OCI-LY1 (cell line): ENCODE data around the gene ATP8A2.

Experiments used
- H2AFZ ChIP-seq: fragments of 200-600 bp; sonication (generic), shearing (Covaris generic); 2 replicates; pipeline ENCODE4 v1.6.0; 2014; ENCODE audit warnings: antibody characterized with exemption, mild to moderate bottlenecking, low read length
- H3F3A ChIP-seq: fragments of 200-600 bp; sonication (generic), shearing (Covaris generic); 2 replicates; pipeline ENCODE4 v1.6.0; 2014; ENCODE audit warnings: mild to moderate bottlenecking, antibody characterized with exemption, low read length, moderate library complexity; ENCODE audit not compliant: insufficient read depth
- H3K27ac ChIP-seq: fragments of 200-600 bp; sonication (generic); 2 replicates; pipeline ENCODE4 v1.5.1; 2014; ENCODE audit warnings: low read length, mixed run types, mild to moderate bottlenecking, low read depth; ENCODE audit not compliant: poor library complexity, severe bottlenecking
- H3K27me3 ChIP-seq: fragments of 200-600 bp; sonication (generic); 2 replicates; pipeline ENCODE4 v1.6.0; 2014; ENCODE audit warnings: antibody characterized with exemption, mild to moderate bottlenecking, low read length, moderate library complexity; ENCODE audit not compliant: insufficient read depth
- H3K36me3 ChIP-seq: fragments of 200-600 bp; sonication (generic); 2 replicates; pipeline ENCODE4 v1.6.1; 2014; ENCODE audit warnings: mild to moderate bottlenecking, antibody characterized with exemption, low read length, moderate library complexity, mixed read lengths; ENCODE audit not compliant: insufficient read depth
- H3K4me1 ChIP-seq: fragments of 200-600 bp; sonication (generic); 2 replicates; pipeline ENCODE4 v1.5.1; 2014; ENCODE audit warnings: mild to moderate bottlenecking, low read length, moderate library complexity; ENCODE audit not compliant: insufficient read depth, severe bottlenecking
- H3K4me2 ChIP-seq: fragments of 200-600 bp; sonication (generic), shearing (Covaris generic); 2 replicates; pipeline ENCODE4 v1.6.1; 2014; ENCODE audit warnings: low read length
- H3K4me3 ChIP-seq: fragments of 200-600 bp; sonication (generic); 2 replicates; pipeline ENCODE4 v1.5.1; 2014; ENCODE audit warnings: low read length, low read depth, mild to moderate bottlenecking, mixed read lengths; ENCODE audit not compliant: poor library complexity, severe bottlenecking
- H3K79me2 ChIP-seq: fragments of 200-600 bp; shearing (Covaris generic); 2 replicates; pipeline ENCODE4 v1.6.1; 2016; ENCODE audit warnings: mixed run types, low read length, mixed read lengths; ENCODE audit not compliant: insufficient read depth
- H3K9ac ChIP-seq: fragments of 200-600 bp; sonication (generic), shearing (Covaris generic); 2 replicates; pipeline ENCODE4 v1.6.1; 2014; ENCODE audit warnings: mild to moderate bottlenecking, low read length, mixed read lengths
- H3K9me2 ChIP-seq: fragments of 200-600 bp; sonication (generic), shearing (Covaris generic); 2 replicates; pipeline ENCODE4 v1.6.1; 2014; ENCODE audit warnings: low read depth, mild to moderate bottlenecking, low read length, mixed read lengths
- H3K9me3 ChIP-seq: fragments of 200-600 bp; shearing (Covaris generic); 2 replicates; pipeline ENCODE4 v1.6.1; 2014; ENCODE audit warnings: low read length, mixed read lengths
- H4K20me1 ChIP-seq: fragments of 200-600 bp; sonication (generic), shearing (Covaris generic); 2 replicates; pipeline ENCODE4 v1.6.0; 2016; ENCODE audit warnings: mild to moderate bottlenecking, low read length; ENCODE audit not compliant: insufficient read depth
- EZH2 ChIP-seq: fragments of 200-600 bp; sonication (generic), shearing (Covaris generic); IDR thresholded peaks from 2 replicates; pipeline ENCODE4 v1.8.0; 2017; ENCODE audit warnings: borderline replicate concordance, mixed run types, mild to moderate bottlenecking, antibody characterized with exemption, low read length, moderate library complexity, mixed read lengths
- TF ChIP-seq, protein P1 (sequence below): fragments of 200-600 bp; sonication (generic), shearing (Covaris generic); IDR thresholded peaks from 2 replicates; pipeline ENCODE4 v1.5.1; 2017; ENCODE audit warnings: mild to moderate bottlenecking, antibody characterized with exemption, low read length, moderate library complexity, mixed read lengths

Gene ATP8A2

DNA sequence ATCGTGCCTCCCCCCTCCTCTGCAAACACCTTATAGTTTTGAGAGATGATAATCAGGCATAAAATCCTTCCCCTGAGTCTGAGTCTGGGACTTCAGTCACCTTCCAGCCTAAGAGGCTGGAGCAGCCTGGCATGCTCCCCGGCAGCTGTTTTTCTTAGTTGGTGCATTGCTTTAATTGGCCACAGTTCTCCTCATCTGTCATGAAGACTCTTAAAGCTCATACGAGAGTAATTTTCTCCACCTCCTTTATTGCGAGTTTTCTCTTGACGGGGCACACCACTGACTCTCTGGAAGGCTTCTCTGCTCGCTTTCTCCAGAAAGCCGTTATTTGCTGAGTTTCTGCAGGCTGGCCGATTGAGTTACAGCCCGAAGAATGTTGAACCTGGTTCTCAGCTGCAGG lies 310.5 kb downstream of the ATP8A2 start:
- Histone ChIP-seq H3K27ac (no peak overlapping the region), H2AFZ (no peak overlapping the region), H3K9me3 (no peaks in the 10 kb centered on the region), H3K9me2 (no peaks in the 10 kb centered on the region), H3K4me3 (no peak overlapping the region), H3K36me3 (no peaks in the 10 kb centered on the region), H3K4me1 (no peaks in the 10 kb centered on the region), H3F3A (no peaks in the 10 kb centered on the region), H3K9ac (no peak overlapping the region), H3K79me2 (no peaks in the 10 kb centered on the region), H4K20me1 (no peaks in the 10 kb centered on the region), H3K27me3 (no peaks in the 10 kb centered on the region), H3K4me2 (no peak overlapping the region)
- no peak for TF ChIP-seq EZH2

DNA sequence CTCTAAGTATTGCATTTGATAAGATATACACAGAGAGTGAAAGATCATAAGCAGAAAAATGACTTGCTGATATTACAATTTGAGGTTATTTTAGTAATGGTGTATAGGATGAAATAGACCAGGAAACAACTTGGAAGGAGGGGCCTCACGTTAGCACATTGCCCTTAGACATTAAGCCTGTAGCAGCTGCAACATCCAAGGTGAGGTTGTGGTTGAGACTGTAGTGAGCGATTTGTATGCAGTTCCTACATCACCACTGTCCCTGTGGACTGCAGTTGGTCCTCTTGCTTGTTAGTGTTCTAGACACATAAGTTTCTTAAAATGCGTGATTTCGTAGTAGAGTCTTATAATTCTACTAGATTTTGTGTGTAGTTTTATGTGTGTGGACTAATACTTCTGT lies 311.3 kb downstream of the ATP8A2 start:
- Histone ChIP-seq H4K20me1 (no peaks in the 10 kb centered on the region), H3K9ac (no peak overlapping the region), H3K4me2 (no peak overlapping the region), H3K4me1 (no peaks in the 10 kb centered on the region), H3K4me3 (no peak overlapping the region), H3K36me3 (no peaks in the 10 kb centered on the region), H3K9me2 (no peaks in the 10 kb centered on the region), H3K79me2 (no peaks in the 10 kb centered on the region), H2AFZ (no peak overlapping the region), H3K27ac (no peak overlapping the region), H3K27me3 (no peaks in the 10 kb centered on the region), H3K9me3 (no peaks in the 10 kb centered on the region), H3F3A (no peaks in the 10 kb centered on the region)
- no peak for TF ChIP-seq EZH2
- TF ChIP-seq, protein P1, sequence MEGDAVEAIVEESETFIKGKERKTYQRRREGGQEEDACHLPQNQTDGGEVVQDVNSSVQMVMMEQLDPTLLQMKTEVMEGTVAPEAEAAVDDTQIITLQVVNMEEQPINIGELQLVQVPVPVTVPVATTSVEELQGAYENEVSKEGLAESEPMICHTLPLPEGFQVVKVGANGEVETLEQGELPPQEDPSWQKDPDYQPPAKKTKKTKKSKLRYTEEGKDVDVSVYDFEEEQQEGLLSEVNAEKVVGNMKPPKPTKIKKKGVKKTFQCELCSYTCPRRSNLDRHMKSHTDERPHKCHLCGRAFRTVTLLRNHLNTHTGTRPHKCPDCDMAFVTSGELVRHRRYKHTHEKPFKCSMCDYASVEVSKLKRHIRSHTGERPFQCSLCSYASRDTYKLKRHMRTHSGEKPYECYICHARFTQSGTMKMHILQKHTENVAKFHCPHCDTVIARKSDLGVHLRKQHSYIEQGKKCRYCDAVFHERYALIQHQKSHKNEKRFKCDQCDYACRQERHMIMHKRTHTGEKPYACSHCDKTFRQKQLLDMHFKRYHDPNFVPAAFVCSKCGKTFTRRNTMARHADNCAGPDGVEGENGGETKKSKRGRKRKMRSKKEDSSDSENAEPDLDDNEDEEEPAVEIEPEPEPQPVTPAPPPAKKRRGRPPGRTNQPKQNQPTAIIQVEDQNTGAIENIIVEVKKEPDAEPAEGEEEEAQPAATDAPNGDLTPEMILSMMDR: no peak

DNA sequence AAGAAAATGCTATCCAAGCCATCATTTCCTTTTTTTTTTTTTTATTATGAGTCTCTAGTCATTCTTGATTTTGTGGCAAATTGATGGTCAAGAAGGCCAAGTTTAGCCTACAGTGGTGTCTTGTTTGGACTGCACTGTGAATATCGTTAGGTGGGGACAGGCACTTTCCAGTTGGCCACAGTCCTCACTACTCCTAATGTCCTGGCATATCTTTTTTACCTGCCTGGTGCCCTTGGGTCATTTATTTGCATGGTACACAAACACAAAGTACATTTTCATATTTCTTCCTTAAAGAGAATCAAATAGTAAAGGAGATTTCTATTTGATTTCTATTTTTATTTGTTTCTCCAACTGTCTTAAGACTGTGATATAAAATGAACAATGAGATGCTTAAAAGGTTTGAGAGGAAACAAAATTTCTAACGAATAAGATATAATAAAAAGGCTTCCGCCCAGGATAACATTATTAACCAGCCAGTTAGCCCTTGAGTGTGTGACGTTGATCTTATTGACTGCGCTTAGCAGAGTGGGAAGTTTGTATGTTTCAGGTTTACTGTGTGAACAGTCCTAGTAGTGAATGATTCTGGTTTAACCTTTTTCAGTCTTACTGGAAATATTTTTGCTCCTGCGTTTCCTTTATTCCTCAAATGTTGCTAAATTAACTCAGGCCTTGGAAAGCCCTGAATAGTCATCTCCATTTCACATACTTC lies 312.0 kb downstream of the ATP8A2 start:
- H3K4me1 ChIP-seq: no peaks in the 10 kb centered on the region
- H3K9ac ChIP-seq: no peak overlapping the region
- no peaks in the 10 kb centered on the region for H3K79me2 ChIP-seq
- H3F3A ChIP-seq: no peaks in the 10 kb centered on the region
- H3K27ac ChIP-seq: no peak overlapping the region
- no peak for TF ChIP-seq EZH2
- no peak overlapping the region for H3K4me3 ChIP-seq
- no peaks in the 10 kb centered on the region for H4K20me1 ChIP-seq
- no peaks in the 10 kb centered on the region for H3K9me2 ChIP-seq
- no peaks in the 10 kb centered on the region for H3K36me3 ChIP-seq
- H3K4me2 ChIP-seq: no peak overlapping the region
- no peak overlapping the region for H2AFZ ChIP-seq
- H3K9me3 ChIP-seq: no peaks in the 10 kb centered on the region
- no peaks in the 10 kb centered on the region for H3K27me3 ChIP-seq

DNA sequence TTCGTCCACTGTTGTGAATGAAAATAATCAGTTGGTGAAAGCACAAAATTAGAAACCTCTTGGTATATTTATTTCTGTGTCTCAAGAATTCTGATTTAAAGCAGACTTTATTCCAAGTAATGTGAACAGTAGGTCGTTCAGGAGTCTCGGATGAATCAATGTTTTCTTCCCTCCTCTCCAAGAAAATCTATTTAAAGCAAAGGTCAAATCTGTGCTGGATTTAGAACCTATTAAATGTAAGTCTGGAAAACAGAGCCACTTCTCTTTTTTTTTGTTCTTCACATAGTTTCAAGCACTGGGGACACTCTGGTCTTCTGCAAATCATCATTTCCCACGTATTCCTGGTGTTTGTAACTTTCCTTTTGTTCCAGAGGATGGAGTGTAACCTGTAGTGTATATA lies 312.7 kb downstream of the ATP8A2 start:
- H3K27ac ChIP-seq: no peak overlapping the region

More for the DNA sequence above, 312.7 kb downstream of the ATP8A2 start:
- Histone ChIP-seq H3K9me3 (no peaks in the 10 kb centered on the region), H3K9me2 (no peaks in the 10 kb centered on the region), H3F3A (no peaks in the 10 kb centered on the region), H3K79me2 (no peaks in the 10 kb centered on the region), H4K20me1 (no peaks in the 10 kb centered on the region), H3K27me3 (no peaks in the 10 kb centered on the region), H3K4me3 (no peak overlapping the region), H3K36me3 (no peaks in the 10 kb centered on the region), H2AFZ (no peak overlapping the region), H3K4me2 (no peak overlapping the region), H3K9ac (no peak overlapping the region), H3K4me1 (no peaks in the 10 kb centered on the region)
- TF ChIP-seq, protein P1: no peak
- no peak for TF ChIP-seq EZH2
